Pancreas (tissue), 10 donors: Measurements from ENCODE around the gene VPS8. TPM values are rescaled to one million over a fixed set of nuclear protein-coding genes. Genes with fewer than 3 reads are reported as not detected.
"Not testable (repeated sequence)": the region's sequence is repeated elsewhere in the genome, so short reads cannot be mapped to it uniquely, and the experiment has no call there.

Experiments
- ATAC-seq, 4 donors: fragments of 200-7000 bp; cut with Tn5 transposase; one replicate each; pipeline versions ENCODE4 v1.8.0 to v1.9.1; 2020; ENCODE audit warnings: mild to moderate bottlenecking in 4 of 4, moderate library complexity in 4 of 4
- DNase-seq, 6 donors: peaks; one replicate each; pipeline ENCODE4 v3.0.0-alpha.2; 2020
- FAIRE-seq: peaks from 2 replicates; lab custom pipeline; 2012; peaks lifted over from hg19 to GRCh38; lab: Jason Lieb, UNC
- H3K27ac ChIP-seq, 4 donors: fragments of 200-600 bp; sonication (generic); 1 replicate in 3 of 4; 2 replicates in 1 of 4; pipeline versions ENCODE4 v1.5.0 to v1.8.0; 2020
- H3K27me3 ChIP-seq, 4 donors: fragments of 200-600 bp; one replicate each; pipeline ENCODE4 v1.8.0; 2021
- H3K36me3 ChIP-seq, 3 donors: fragments of 200-600 bp; sonication (generic) in 1 of 3; one replicate each; pipeline versions ENCODE4 v1.5.0 to v1.8.0; 2020 to 2021
- H3K4me1 ChIP-seq, 3 donors: fragments of 200-600 bp; one replicate each; pipeline ENCODE4 v1.8.0; 2021
- H3K4me3 ChIP-seq, 4 donors: fragments of 200-600 bp; sonication (generic) in 2 of 4; one replicate each; pipeline versions ENCODE4 v1.5.0 to v1.8.0; 2020 to 2021
- H3K9me3 ChIP-seq, 4 donors: fragments of 200-600 bp; one replicate each; pipeline ENCODE4 v1.8.0; 2021
- WGBS, 2 donors: extraction: QIAGEN DNeasy Blood & Tissue Kit; methylation state at CpG; one replicate each; pipeline ENCODE4 v1.1.7; 2013; 5-methylcytosine and 5-hydroxymethylcytosine counted together
- intact Hi-C, 3 donors: fragments of 100-400 bp; cut with DNase I; formaldehyde crosslinking; loops; one replicate each; pipeline versions ENCODE4 v1.11.1 to v1.14.2; 2022
- polyA plus RNA-seq, 2 donors: library from polyadenylated mRNA; stranded (reverse); fragments of 200-250 nt; gene quantifications; one replicate each; pipeline ENCODE4 v1.2.3, GENCODE V29; 2013
- total RNA-seq, 6 donors: library from RNA; stranded (reverse); fragmentation: NEBNext Ultra II Directional in 4 of 6; extraction: Animal tissue kit (Norgen Biotek cat#: 25700) in 4 of 6; gene quantifications; one replicate each; pipeline versions ENCODE4 v1.2.1 to v1.2.4, GENCODE V29; 2021 to 2023
- TF ChIP-seq, protein P1 (sequence below), 4 donors: fragments of 200-600 bp; sonication (generic) in 3 of 4; IDR thresholded peaks; one replicate each; pipeline versions ENCODE4 v1.5.0 to v1.8.0; 2021; ENCODE audit warnings: antibody characterized with exemption in 4 of 4
- donor health status: healthy with polysubstance abuse.
- donor health status: DM: no; HTN: no; CAD: no; lungs with moderate emphysema.
- donor health status: DM: no; HTN: no; CAD: no.
- donor health status: control.
- donor health status: control.
- donor health status: Bipolar disorder and iron deficiency.
- donor health status: DM: yes; HTN: yes; CAD: no.
- donor health status: DM: no; HTN: no; CAD: no.
- donor health status: DM: no; HTN: no; CAD: no.
- donor health status: DM: yes; HTN: yes; CAD: no.

Gene VPS8
- total and polyA plus RNA-seq, 8 donors = 7.9 to 37.5 (median 19.2) TPM

DNA sequence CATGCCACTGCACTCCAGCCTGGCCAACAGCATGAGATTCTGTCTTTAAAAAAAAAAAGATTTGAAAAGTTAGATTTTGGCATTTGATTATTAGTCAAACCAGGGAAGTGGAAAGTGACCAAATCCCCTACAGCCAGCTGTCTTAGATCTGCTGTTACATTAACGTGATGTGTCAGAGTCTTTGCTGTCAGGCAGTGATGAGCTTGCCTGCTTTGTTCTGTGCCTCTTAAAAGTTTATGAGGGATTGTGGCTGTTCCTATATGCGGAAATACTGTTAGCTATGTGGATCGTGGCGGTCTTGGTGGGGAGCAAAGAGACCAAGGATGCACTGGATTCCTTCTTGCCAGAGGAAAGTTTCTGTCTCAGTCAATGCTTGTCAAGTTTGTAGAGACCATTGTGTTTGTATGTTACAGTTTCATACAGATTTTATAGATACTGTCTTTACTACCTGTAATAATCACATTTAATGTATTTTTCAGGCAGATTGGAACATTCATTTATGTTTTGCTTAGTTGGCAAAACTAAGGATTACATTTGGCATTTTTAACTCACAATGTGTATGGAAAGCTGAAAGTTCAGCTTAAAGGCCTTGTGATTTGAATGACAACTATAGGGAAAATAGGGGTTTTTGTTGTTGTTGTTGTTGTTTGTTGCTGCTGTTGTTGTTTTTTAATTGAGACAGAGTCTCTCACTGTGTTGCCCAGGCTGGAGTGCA is 137.4 kb downstream of the VPS8 start:
- intact Hi-C loops = no loop called here
- FAIRE-seq = no peak

DNA sequence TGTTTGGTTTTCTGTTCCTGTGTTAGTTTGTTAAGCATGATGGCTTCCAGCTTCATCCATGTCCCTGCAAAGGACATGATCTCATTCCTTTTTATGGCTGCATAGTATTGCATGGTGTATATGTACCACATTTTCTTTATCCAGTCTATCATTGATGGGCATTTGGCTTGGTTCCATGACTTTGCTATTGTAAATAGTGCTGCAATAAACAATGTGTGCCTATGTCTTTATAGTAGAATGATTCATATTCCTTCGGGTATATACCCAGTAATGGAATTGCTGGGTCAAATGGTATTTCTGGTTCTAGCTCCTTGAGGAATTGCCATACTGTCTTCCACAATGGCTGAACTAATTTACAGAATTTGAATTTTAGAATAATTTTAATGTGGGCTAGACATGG is 138.8 kb downstream of the VPS8 start:
- ATAC-seq, H3K36me3 ChIP-seq, H3K4me3 ChIP-seq, H3K9me3 ChIP-seq, FAIRE-seq, H3K27me3 ChIP-seq, DNase-seq, H3K4me1 ChIP-seq, H3K27ac ChIP-seq, intact Hi-C loops: not testable (repeated sequence)
- WGBS, 2 donors = 93 to 100% methylated on average over 1 of the region's 1 CpG

More for the DNA sequence above, 137.4 kb downstream of the VPS8 start:
- Histone ChIP-seq H3K36me3 (no peaks in the 10 kb centered on the region), H3K4me1 (no peaks in the 10 kb centered on the region), H3K27me3 (no peaks in the 10 kb centered on the region), H3K9me3 (no peaks in the 10 kb centered on the region), H3K4me3 (no peak overlapping the region), H3K27ac (no peak overlapping the region)
- no peak for DNase-seq
- TF ChIP-seq, protein P1, sequence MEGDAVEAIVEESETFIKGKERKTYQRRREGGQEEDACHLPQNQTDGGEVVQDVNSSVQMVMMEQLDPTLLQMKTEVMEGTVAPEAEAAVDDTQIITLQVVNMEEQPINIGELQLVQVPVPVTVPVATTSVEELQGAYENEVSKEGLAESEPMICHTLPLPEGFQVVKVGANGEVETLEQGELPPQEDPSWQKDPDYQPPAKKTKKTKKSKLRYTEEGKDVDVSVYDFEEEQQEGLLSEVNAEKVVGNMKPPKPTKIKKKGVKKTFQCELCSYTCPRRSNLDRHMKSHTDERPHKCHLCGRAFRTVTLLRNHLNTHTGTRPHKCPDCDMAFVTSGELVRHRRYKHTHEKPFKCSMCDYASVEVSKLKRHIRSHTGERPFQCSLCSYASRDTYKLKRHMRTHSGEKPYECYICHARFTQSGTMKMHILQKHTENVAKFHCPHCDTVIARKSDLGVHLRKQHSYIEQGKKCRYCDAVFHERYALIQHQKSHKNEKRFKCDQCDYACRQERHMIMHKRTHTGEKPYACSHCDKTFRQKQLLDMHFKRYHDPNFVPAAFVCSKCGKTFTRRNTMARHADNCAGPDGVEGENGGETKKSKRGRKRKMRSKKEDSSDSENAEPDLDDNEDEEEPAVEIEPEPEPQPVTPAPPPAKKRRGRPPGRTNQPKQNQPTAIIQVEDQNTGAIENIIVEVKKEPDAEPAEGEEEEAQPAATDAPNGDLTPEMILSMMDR (IDR thresholded peaks at IDR 0.05) = no peak
- ATAC-seq = no peak
- WGBS, 2 donors = 90 to 93% methylated on average over 4 of the region's 4 CpGs

DNA sequence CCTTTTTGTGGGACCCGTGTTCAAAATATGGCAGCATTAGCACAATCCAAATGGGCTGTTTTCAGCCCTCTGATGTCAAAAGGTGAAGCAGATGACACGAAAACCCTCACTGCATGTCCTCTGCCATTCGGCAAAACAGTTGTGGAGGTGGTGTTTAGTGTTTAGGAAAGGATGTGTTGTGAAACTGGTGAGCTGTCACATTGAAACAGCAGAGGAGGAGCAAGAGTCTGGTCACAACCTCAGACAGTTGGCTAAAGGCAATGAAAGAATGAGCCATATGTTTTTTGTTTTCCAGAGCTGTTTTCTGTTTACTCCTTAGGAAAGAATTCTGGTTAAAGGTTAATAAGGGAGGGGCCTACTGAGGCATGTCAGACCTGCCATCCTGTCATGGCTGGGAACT is 140.7 kb downstream of the VPS8 start:
- Histone ChIP-seq H3K27me3 (no peaks in the 10 kb centered on the region), H3K27ac (no peak overlapping the region), H3K9me3 (no peaks in the 10 kb centered on the region), H3K4me1 (no peaks in the 10 kb centered on the region), H3K4me3 (no peak overlapping the region), H3K36me3 (no peaks in the 10 kb centered on the region)
- TF ChIP-seq, protein P1 (IDR thresholded peaks at IDR 0.05) = no peak
- ATAC-seq = no peak
- intact Hi-C loops = no loop called here
- WGBS, 2 donors = 91 to 96% methylated on average over 3 of the region's 3 CpGs
- FAIRE-seq = no peak
- DNase-seq = no peak

DNA sequence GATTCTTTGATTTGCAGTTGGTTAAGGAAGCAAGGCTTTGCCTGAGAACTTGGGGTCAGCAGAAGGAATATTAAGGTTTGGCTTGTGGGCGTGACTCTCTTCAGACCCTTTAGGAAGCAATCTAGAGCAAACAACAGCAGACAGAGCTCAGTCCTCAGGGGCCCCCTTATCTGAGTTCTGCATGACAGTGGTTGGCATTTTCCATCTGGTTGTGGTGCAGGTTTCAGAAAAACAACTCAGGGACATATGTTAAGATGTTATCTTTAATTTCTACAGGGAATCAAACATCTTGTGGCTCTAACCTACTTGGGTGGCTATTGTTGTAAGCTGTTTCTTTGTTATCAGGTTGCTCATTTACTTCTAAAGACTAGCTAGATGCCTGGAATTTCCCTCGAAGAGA is 141.4 kb downstream of the VPS8 start:
- intact Hi-C loops = no loop called here
- no peak for ATAC-seq
- no peak for FAIRE-seq
- H3K4me3 ChIP-seq = no peak overlapping the region
- 54 to 70% methylated on average over 2 of the region's 2 CpGs for WGBS, 2 donors
- no peak overlapping the region for H3K27ac ChIP-seq
- H3K36me3 ChIP-seq = no peaks in the 10 kb centered on the region
- no peak for DNase-seq
- H3K4me1 ChIP-seq = no peaks in the 10 kb centered on the region
- no peaks in the 10 kb centered on the region for H3K27me3 ChIP-seq
- no peaks in the 10 kb centered on the region for H3K9me3 ChIP-seq
- TF ChIP-seq, protein P1 (IDR thresholded peaks at IDR 0.05) = no peak

DNA sequence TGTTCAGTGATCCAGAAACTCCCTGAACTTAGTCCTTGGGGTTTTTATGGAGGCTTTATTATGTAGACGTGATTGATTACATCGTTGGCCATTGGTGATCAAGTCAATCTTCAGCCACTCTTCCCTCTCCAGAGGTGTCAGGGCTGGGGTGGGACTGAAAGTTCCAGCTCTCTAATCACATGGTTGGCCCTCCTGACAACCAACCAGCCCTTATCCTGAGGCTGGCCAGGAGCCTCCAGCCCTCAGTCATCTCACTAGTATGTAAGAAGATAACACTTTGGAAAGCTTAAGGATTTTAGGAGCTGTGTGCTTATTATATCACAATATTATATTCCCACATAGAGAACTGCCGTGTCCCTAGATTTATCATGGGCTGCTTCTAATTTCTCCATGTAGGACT is 142.3 kb downstream of the VPS8 start:
- Histone ChIP-seq H3K27me3 (no peaks in the 10 kb centered on the region), H3K4me3 (no peak overlapping the region), H3K4me1 (no peaks in the 10 kb centered on the region), H3K9me3 (no peaks in the 10 kb centered on the region), H3K27ac (no peak overlapping the region), H3K36me3 (no peaks in the 10 kb centered on the region)
- ATAC-seq (no peak), FAIRE-seq (no peak), DNase-seq (no peak)
- 92 to 98% methylated on average over 3 of the region's 3 CpGs for WGBS, 2 donors
- TF ChIP-seq, protein P1 (IDR thresholded peaks at IDR 0.05) = no peak
- intact Hi-C loops = no loop called here

DNA sequence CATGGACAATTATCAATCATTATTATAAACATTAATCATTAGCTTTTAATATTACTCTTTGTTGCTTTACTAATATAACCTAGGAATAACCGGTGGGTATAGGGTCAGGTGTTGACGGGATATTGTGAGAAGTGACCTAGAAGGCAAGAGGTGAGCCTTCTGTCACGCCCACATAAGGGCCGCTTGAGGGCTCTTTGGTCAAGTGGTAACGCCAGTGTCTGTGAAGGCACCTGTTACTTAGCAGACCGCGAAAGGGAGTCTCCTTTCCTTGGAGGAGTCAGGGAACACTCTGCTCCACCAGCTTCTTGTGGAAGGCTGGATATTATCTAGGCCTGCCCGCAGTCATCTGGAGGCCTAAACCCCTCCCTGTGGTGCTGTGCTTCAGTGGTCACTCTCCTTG is 142.9 kb downstream of the VPS8 start:
- H3K27me3 ChIP-seq, DNase-seq, intact Hi-C loops, H3K36me3 ChIP-seq, FAIRE-seq, ATAC-seq, H3K27ac ChIP-seq, H3K4me1 ChIP-seq, H3K9me3 ChIP-seq, H3K4me3 ChIP-seq: not testable (repeated sequence)
- 96 to 98% methylated on average over 8 of the region's 8 CpGs for WGBS, 2 donors
